GM13977 (cell line): ENCODE measurements around the gene INTS14.

Experiments
- DNase-seq: peaks from one replicate; pipeline ENCODE4 v3.0.0; 2012; ENCODE audit warnings: low spot score
- CTCF ChIP-seq: IDR thresholded peaks from 2 replicates; pipeline ENCODE4 v1.5.1; 2012; ENCODE audit warnings: mild to moderate bottlenecking, control low read depth; ENCODE audit not compliant: insufficient read depth; ENCODE audit errors: extremely low read depth, missing control alignments
- in situ Hi-C: fragments of 300-500 bp; cut with MboI; formaldehyde crosslinking; loops from one replicate; pipeline ENCODE4 v1.12.0; 2022; ENCODE audit warnings: low sequenced_read_pairs, low pct_unique_long_range_greater_than_20kb, mixed read lengths, inconsistent platforms; ENCODE audit not compliant: unreplicated experiment

INTS14 gene

GRCh38 chr15:65612616-65612946 is 1.6 kb upstream of the INTS14 start:
- in situ Hi-C loops, result no loop called here
- DNase-seq, result no peak
- TF ChIP-seq CTCF, result no peak

- no peak for DNase-seq
- TF ChIP-seq CTCF, result no peak
- in situ Hi-C loops, result no loop called here
These were observed 1.1 kb upstream of the INTS14 start for GRCh38 chr15:65611888-65612615.

GRCh38 chr15:65603559-65603958 is 7.4 kb downstream of the INTS14 start:
- DNase-seq, result no peak
- TF ChIP-seq CTCF, result no peak
- in situ Hi-C loops, result no loop called here

- TF ChIP-seq CTCF, result no peak
- no peak for DNase-seq
- in situ Hi-C loops, result no loop called here
These were observed 7.8 kb downstream of the INTS14 start for GRCh38 chr15:65603134-65603533.

GRCh38 chr15:65599677-65600076 is 11.3 kb downstream of the INTS14 start:
- in situ Hi-C loops, result no loop called here
- DNase-seq, result no peak
- no peak for TF ChIP-seq CTCF

GRCh38 chr15:65598468-65598867 is 12.5 kb downstream of the INTS14 start:
- in situ Hi-C loops, result no loop called here
- DNase-seq, result no peak
- no peak for TF ChIP-seq CTCF
